Activated naive CD4-positive, alpha-beta T cell treated with anti-CD3 and anti-CD28 coated beads, Interleukin-2, amount 50 U/mL, for 72 hours (primary cell): Measurements from ENCODE around the gene FRMD3. TPM values are rescaled to one million over a fixed set of nuclear protein-coding genes. Genes with fewer than 3 reads are reported as not detected.
"Not testable (repeated sequence)": the region's sequence is repeated elsewhere in the genome, so short reads cannot be mapped to it uniquely, and the experiment has no call there.

ENCODE experiments used
- ATAC-seq, 2 donors: fragments of 150-1000 bp; cut with Tn5 transposase; 2 replicates each; pipeline ENCODE4 v1.10.0; 2021; ENCODE audit warnings: mild to moderate bottlenecking in 2 of 2, moderate library complexity in 2 of 2
- DNase-seq, 2 donors: peaks; one replicate each; pipeline ENCODE4 v3.0.0; 2021 to 2022; ENCODE audit warnings: low spot score in 2 of 2
- H3K27ac Mint-ChIP-seq, 2 donors: one replicate each; pipeline ENCODE4 v1.8.0; 2022; ENCODE audit warnings: mild to moderate bottlenecking in 2 of 2, mixed read lengths in 2 of 2
- H3K36me3 Mint-ChIP-seq, 2 donors: one replicate each; pipeline ENCODE4 v1.8.0; 2022; ENCODE audit warnings: mixed read lengths in 2 of 2
- H3K9me3 Mint-ChIP-seq, 2 donors: one replicate each; pipeline ENCODE4 v1.8.0; 2022; ENCODE audit warnings: mixed read lengths in 2 of 2
- total RNA-seq, 2 donors: library from RNA; stranded (reverse); gene quantifications; one replicate each; pipeline ENCODE4 v1.2.3, GENCODE V29; 2022

The FRMD3 gene
- total RNA-seq, 2 donors from 2014 or later: 0.25 to 0.64 TPM

GRCh38 chr9:83403527-83404238, 134.5 kb downstream of the FRMD3 start:
- no peak for ATAC-seq

DNA sequence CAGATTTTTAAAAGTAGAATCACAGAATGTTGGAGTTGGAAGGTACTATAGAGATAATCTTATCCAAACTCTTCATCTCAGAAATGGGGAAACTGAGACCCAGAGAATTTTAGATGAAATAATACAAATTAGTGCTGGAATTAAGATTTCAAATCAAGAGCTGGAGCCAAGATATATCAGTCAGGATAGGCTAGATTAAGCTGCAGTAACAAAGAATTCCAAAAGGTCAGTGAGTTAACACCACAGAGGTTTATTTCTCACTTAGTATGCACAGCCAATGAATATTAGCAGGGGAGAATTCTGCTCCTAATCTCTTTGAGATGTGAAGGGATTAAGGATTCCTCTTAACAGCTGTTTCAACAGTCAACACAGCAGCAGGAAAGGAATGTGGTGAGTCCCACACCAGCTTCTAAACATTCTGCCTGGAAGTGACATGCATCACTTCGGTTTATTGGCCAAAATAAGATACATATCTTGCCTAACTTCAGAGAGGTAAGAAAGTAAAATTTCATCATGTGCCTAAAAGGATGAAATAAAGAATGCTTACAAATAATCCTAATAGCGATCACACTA, 136.8 kb downstream of the FRMD3 start:
- H3K27ac Mint-ChIP-seq: no peak overlapping the region
- no peaks in the 10 kb centered on the region for H3K36me3 Mint-ChIP-seq
- H3K9me3 Mint-ChIP-seq: no peaks in the 10 kb centered on the region

More at GRCh38 chr9:83403527-83404238, 134.5 kb downstream of the FRMD3 start:
- DNase-seq: no peak
- Mint-ChIP-seq H3K36me3 (peaks cover 0 to 3% of the 10 kb centered on the region in 2 donors), H3K9me3 (peaks cover 0 to 3% of the 10 kb centered on the region in 2 donors), H3K27ac (no peak overlapping the region)

GRCh38 chr9:83396813-83397212, 141.4 kb downstream of the FRMD3 start:
- DNase-seq (no peak), ATAC-seq (no peak)
- H3K9me3 Mint-ChIP-seq: no peaks in the 10 kb centered on the region
- no peak overlapping the region for H3K27ac Mint-ChIP-seq
- H3K36me3 Mint-ChIP-seq: no peaks in the 10 kb centered on the region

More for the DNA sequence above, 136.8 kb downstream of the FRMD3 start:
- DNase-seq (no peak), ATAC-seq (no peak)

GRCh38 chr9:83396342-83396741, 141.9 kb downstream of the FRMD3 start:
- DNase-seq: no peak
- Mint-ChIP-seq H3K27ac (no peak overlapping the region), H3K36me3 (no peaks in the 10 kb centered on the region), H3K9me3 (no peaks in the 10 kb centered on the region)
- no peak for ATAC-seq

GRCh38 chr9:83392228-83392627, 146.0 kb downstream of the FRMD3 start:
- DNase-seq (no peak), ATAC-seq (no peak)
- H3K36me3 Mint-ChIP-seq: no peaks in the 10 kb centered on the region
- no peak overlapping the region for H3K27ac Mint-ChIP-seq
- H3K9me3 Mint-ChIP-seq: no peaks in the 10 kb centered on the region

GRCh38 chr9:83388346-83388745, 149.9 kb downstream of the FRMD3 start:
- DNase-seq: no peak
- no peak overlapping the region for H3K27ac Mint-ChIP-seq

GRCh38 chr9:83387401-83388185, 150.6 kb downstream of the FRMD3 start:
- Mint-ChIP-seq H3K36me3 (peaks cover 0 to 6% of the 10 kb centered on the region in 2 donors), H3K27ac (no peak overlapping the region), H3K9me3 (peaks cover 0 to 10% of the 10 kb centered on the region in 2 donors)
- no peak for DNase-seq
- ATAC-seq: no peak

More at GRCh38 chr9:83388346-83388745, 149.9 kb downstream of the FRMD3 start:
- Mint-ChIP-seq H3K36me3 (peaks cover 0 to 6% of the 10 kb centered on the region in 2 donors), H3K9me3 (peaks cover 0 to 6% of the 10 kb centered on the region in 2 donors)
- ATAC-seq: no peak

- no peak overlapping the region for H3K27ac Mint-ChIP-seq
- H3K9me3 Mint-ChIP-seq: peaks cover 0 to 12% of the 10 kb centered on the region in 2 donors
- DNase-seq (no peak), ATAC-seq (no peak)
- peaks cover 0 to 6% of the 10 kb centered on the region in 2 donors for H3K36me3 Mint-ChIP-seq
These were observed 152.9 kb downstream of the FRMD3 start for GRCh38 chr9:83385317-83385716.

DNA sequence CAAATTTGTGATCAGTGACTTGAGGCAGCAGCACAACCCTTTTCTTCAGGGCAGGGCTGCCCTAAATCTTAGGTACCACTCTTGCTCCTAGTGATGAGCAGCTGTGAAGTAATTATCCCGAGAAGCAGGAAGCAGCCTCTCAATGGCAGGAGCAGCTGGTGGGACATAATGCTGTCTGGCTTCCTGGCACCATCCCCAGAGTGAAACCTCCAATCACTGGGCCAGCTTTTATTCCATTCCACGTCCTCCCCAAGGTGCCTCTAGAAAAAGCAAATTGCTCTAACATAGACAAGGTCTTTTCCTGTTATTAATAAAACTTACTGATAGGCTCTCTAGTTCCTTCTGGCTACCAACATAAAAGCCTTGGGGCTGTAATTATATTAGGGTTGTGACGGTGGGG, 154.0 kb downstream of the FRMD3 start:
- ATAC-seq: no peak
- Mint-ChIP-seq H3K9me3 (peaks cover 4 to 12% of the 10 kb centered on the region in 2 donors), H3K27ac (no peak overlapping the region), H3K36me3 (peaks cover 0 to 11% of the 10 kb centered on the region in 2 donors)
- DNase-seq: no peak

GRCh38 chr9:83383034-83383433, 155.2 kb downstream of the FRMD3 start:
- Mint-ChIP-seq H3K9me3 (peaks cover 4 to 12% of the 10 kb centered on the region in 2 donors), H3K36me3 (peaks cover 0 to 11% of the 10 kb centered on the region in 2 donors), H3K27ac (no peak overlapping the region)
- DNase-seq (no peak), ATAC-seq (no peak)

DNA sequence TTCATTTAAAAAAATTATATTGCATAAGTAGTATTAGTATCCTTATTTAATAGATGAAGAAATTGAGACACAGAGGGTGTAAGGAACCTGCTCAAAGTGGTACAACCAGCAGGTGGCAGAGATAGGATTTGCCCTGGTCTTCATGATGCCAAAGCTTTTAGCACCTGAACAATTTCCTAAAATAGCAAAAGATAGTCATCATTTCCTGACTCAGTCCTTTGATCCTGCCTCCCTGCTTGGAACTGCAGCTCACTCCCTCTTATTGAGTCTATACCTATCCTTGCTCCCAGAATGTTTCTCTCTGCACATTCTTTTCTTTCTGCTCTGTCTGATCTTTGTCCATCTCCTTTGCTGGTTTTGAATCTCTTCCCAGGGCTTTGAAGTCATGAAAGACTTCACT, 155.8 kb downstream of the FRMD3 start:
- DNase-seq (no peak), ATAC-seq (no peak)
- Mint-ChIP-seq H3K36me3 (peaks cover 0 to 11% of the 10 kb centered on the region in 2 donors), H3K27ac (no peak overlapping the region), H3K9me3 (peaks cover 4 to 12% of the 10 kb centered on the region in 2 donors)

- no peak overlapping the region for H3K27ac Mint-ChIP-seq
- DNase-seq (no peak), ATAC-seq (no peak)
These were observed 159.2 kb downstream of the FRMD3 start for GRCh38 chr9:83379045-83379444.

GRCh38 chr9:83372957-83373356, 165.2 kb downstream of the FRMD3 start:
- H3K9me3 Mint-ChIP-seq: no peaks in the 10 kb centered on the region
- H3K36me3 Mint-ChIP-seq: no peaks in the 10 kb centered on the region
- no peak for DNase-seq
- ATAC-seq: no peak
- H3K27ac Mint-ChIP-seq: no peak overlapping the region

More at GRCh38 chr9:83379045-83379444, 159.2 kb downstream of the FRMD3 start:
- Mint-ChIP-seq H3K36me3 (peaks cover 0 to 11% of the 10 kb centered on the region in 2 donors), H3K9me3 (peaks cover 4 to 12% of the 10 kb centered on the region in 2 donors)

- no peak for DNase-seq
- Mint-ChIP-seq H3K27ac (no peak overlapping the region), H3K9me3 (no peaks in the 10 kb centered on the region), H3K36me3 (no peaks in the 10 kb centered on the region)
- ATAC-seq: no peak
These were observed 170.9 kb downstream of the FRMD3 start for GRCh38 chr9:83367326-83367725.

- H3K9me3 Mint-ChIP-seq: no peaks in the 10 kb centered on the region
- ATAC-seq (no peak), DNase-seq (no peak)
- H3K36me3 Mint-ChIP-seq: no peaks in the 10 kb centered on the region
- H3K27ac Mint-ChIP-seq: no peak overlapping the region
These were observed 175.7 kb downstream of the FRMD3 start for GRCh38 chr9:83362341-83362995.

GRCh38 chr9:83359039-83359438, 179.2 kb downstream of the FRMD3 start:
- ATAC-seq (no peak), DNase-seq (no peak)
- no peaks in the 10 kb centered on the region for H3K36me3 Mint-ChIP-seq
- no peak overlapping the region for H3K27ac Mint-ChIP-seq
- peaks cover 0 to 5% of the 10 kb centered on the region in 2 donors for H3K9me3 Mint-ChIP-seq

GRCh38 chr9:83358493-83358892, 179.7 kb downstream of the FRMD3 start:
- DNase-seq, H3K36me3 Mint-ChIP-seq, H3K9me3 Mint-ChIP-seq, H3K27ac Mint-ChIP-seq, ATAC-seq: not testable (repeated sequence)
